Loucy (cell line): ENCODE measurements around the gene PRSS21.

Source experiments
- H2AFZ ChIP-seq: fragments of 200-600 bp; sonication (generic); 2 replicates; pipeline ENCODE4 v1.6.0; 2016; ENCODE audit warnings: antibody characterized with exemption, mild to moderate bottlenecking, low read length, moderate library complexity
- H3F3A ChIP-seq: fragments of 200-600 bp; 2 replicates; pipeline ENCODE4 v1.6.0; 2016; ENCODE audit warnings: antibody characterized with exemption, low read depth, mild to moderate bottlenecking
- H3K27me3 ChIP-seq: fragments of 200-600 bp; sonication (generic); 2 replicates; pipeline ENCODE4 v1.6.1; 2014; ENCODE audit warnings: low read length, mild to moderate bottlenecking; ENCODE audit not compliant: insufficient read depth, poor library complexity, severe bottlenecking
- H3K36me3 ChIP-seq: fragments of 200-600 bp; sonication (generic); 2 replicates; pipeline ENCODE4 v1.6.1; 2016; ENCODE audit warnings: low read length; ENCODE audit not compliant: insufficient read depth
- H3K4me1 ChIP-seq: fragments of 200-600 bp; sonication (generic); 2 replicates; pipeline ENCODE4 v1.5.1; 2014; ENCODE audit warnings: low read length, mild to moderate bottlenecking; ENCODE audit not compliant: insufficient read depth, poor library complexity, severe bottlenecking
- H3K4me2 ChIP-seq: fragments of 200-600 bp; sonication (generic); 2 replicates; pipeline ENCODE4 v1.6.0; 2014; ENCODE audit warnings: antibody characterized with exemption, low read length, low read depth, mild to moderate bottlenecking; ENCODE audit not compliant: poor library complexity, severe bottlenecking
- H3K4me3 ChIP-seq: fragments of 200-600 bp; sonication (generic); 2 replicates; pipeline ENCODE4 v1.5.1; 2014; ENCODE audit warnings: low read length, mild to moderate bottlenecking, mixed read lengths; ENCODE audit not compliant: poor library complexity, severe bottlenecking
- H3K79me2 ChIP-seq: fragments of 200-600 bp; sonication (generic); 2 replicates; pipeline ENCODE4 v1.6.1; 2014; ENCODE audit warnings: low read length; ENCODE audit not compliant: insufficient read depth
- H3K9ac ChIP-seq: fragments of 200-600 bp; sonication (generic); 2 replicates; pipeline ENCODE4 v1.6.0; 2014; ENCODE audit warnings: mild to moderate bottlenecking, low read depth, low read length, moderate library complexity; ENCODE audit not compliant: poor library complexity, severe bottlenecking
- H3K9me2 ChIP-seq: fragments of 200-600 bp; sonication (generic); replicated peaks from 2 replicates; pipeline ENCODE4 v1.6.1; 2016; ENCODE audit warnings: low read depth, low read length, mixed read lengths
- H3K9me3 ChIP-seq: fragments of 200-600 bp; sonication (generic); 2 replicates; pipeline ENCODE4 v1.6.1; 2014; ENCODE audit warnings: mild to moderate bottlenecking, antibody characterized with exemption, low read length, low read depth; ENCODE audit not compliant: insufficient read depth
- H4K20me1 ChIP-seq: fragments of 200-600 bp; sonication (generic); 2 replicates; pipeline ENCODE4 v1.6.0; 2014; ENCODE audit warnings: antibody characterized with exemption, low read length, mild to moderate bottlenecking; ENCODE audit not compliant: insufficient read depth, poor library complexity, severe bottlenecking
- EZH2phosphoT487 ChIP-seq: fragments of 200-600 bp; IDR thresholded peaks from 2 replicates; pipeline ENCODE4 v1.6.1; 2018; ENCODE audit warnings: antibody characterized with exemption, mild to moderate bottlenecking, moderate library complexity, borderline replicate concordance
- TF ChIP-seq, protein P1 (sequence below): fragments of 200-600 bp; sonication (generic); conservative IDR thresholded peaks from 2 replicates; pipeline ENCODE4 v1.5.1; 2014; ENCODE audit warnings: mild to moderate bottlenecking, antibody characterized with exemption, low read length

PRSS21 gene

DNA sequence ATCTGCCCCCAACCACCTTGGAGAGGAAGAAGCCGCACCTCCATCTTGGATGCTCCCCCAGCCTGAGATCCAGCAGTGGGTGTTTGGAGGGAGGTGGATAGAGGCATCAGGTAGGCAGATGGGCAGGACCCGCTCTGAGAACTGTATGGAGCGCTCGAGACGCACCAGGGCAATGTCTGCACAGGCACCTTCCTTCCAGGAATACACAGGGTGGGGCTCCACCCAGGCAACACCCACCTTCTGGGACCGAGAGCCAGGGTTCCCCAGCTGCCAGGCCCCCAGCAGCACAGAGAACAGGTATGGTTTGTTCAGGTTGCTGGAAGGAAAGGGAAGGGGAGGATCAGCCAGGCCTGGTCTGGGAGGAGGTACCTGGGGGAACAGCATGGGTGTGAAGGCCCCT lies 38.5 kb downstream of the PRSS21 start:
- Histone ChIP-seq H2AFZ (no peak overlapping the region), H3K4me3 (no peak overlapping the region), H3K27me3 (no peaks in the 10 kb centered on the region), H4K20me1 (no peaks in the 10 kb centered on the region), H3K9ac (no peak overlapping the region), H3F3A (no peaks in the 10 kb centered on the region), H3K9me2 (no peaks in the 10 kb centered on the region), H3K4me2 (no peak overlapping the region), H3K9me3 (no peaks in the 10 kb centered on the region), H3K79me2 (no peaks in the 10 kb centered on the region), H3K36me3 (no peaks in the 10 kb centered on the region), H3K4me1 (no peaks in the 10 kb centered on the region)
- TF ChIP-seq EZH2phosphoT487 = no peak
- TF ChIP-seq, protein P1, sequence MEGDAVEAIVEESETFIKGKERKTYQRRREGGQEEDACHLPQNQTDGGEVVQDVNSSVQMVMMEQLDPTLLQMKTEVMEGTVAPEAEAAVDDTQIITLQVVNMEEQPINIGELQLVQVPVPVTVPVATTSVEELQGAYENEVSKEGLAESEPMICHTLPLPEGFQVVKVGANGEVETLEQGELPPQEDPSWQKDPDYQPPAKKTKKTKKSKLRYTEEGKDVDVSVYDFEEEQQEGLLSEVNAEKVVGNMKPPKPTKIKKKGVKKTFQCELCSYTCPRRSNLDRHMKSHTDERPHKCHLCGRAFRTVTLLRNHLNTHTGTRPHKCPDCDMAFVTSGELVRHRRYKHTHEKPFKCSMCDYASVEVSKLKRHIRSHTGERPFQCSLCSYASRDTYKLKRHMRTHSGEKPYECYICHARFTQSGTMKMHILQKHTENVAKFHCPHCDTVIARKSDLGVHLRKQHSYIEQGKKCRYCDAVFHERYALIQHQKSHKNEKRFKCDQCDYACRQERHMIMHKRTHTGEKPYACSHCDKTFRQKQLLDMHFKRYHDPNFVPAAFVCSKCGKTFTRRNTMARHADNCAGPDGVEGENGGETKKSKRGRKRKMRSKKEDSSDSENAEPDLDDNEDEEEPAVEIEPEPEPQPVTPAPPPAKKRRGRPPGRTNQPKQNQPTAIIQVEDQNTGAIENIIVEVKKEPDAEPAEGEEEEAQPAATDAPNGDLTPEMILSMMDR = no peak

DNA sequence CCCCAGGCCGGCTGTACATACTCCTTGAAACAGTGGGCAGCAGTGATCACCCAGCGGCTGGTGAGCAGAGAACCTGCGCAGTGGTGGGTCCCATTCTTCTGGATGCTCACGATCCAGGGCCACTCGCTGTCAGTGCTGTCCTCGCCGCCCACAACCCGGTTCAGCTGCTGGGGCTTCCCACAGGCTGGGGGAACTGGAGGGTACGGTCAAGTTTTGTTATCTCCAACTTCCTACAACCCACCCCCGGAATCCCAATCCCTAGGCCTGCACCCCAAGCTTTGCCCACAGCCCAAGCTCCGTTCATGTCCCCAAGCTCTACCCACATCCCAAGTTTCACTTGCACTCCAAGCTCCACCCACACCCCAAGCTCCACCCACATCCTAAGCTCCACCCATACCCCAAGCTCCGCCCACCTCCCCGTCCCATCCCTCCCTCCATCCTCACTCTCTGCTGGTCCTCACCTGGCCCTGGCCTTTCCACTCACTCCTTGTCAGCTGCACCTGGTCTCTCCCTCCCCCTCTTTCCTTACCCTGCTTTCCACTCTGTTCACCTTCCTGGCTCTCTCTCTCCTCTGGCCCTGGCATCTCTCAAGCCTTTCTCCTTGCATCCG lies 39.1 kb downstream of the PRSS21 start:
- H3K4me2 ChIP-seq = no peak overlapping the region

DNA sequence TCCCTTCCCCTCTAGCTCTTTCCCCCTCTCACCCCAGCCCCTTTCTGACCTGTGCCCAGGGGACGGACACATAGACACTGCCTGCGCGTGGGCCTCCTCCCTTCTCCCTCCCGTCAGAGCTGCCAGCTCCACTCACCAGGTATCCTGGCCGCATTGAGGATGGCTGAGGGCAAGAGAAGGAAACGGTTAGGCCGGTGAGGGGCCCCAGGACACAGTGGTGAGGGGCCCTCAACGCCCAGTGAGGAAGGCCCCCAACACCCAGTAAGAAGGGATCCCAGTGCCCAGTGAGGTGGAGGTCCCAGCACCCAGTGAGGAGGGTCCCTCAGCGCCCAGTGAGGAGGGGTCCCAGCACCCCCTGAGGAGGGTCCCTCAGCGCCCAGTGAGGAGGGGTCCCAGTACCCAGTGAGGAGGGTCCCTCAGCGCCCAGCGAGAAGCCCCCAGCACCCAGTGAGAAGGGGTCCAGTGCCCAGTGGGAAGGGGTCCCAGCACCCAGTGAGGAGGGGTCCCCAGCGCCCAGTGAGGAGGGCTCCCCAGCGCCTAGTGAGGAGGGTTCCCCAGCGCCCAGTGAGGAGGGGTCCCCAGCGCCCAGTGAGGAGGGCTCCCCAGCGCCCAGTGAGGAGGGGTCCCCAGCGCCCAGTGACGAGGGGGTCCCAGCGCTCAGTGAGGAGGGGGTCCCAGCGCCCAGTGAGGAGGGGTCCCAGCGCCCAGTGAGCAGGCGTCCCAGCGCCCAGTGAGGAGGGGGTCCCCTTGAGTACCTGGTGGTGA lies 39.8 kb downstream of the PRSS21 start:
- H3K9me2 ChIP-seq = no peaks in the 10 kb centered on the region
- H3K4me2 ChIP-seq = no peak overlapping the region
- no peaks in the 10 kb centered on the region for H3K79me2 ChIP-seq
- H3K9me3 ChIP-seq = no peaks in the 10 kb centered on the region
- H3K9ac ChIP-seq = no peak overlapping the region
- no peaks in the 10 kb centered on the region for H3K27me3 ChIP-seq
- H3K36me3 ChIP-seq = no peaks in the 10 kb centered on the region
- TF ChIP-seq, protein P1 = no peak
- no peak for TF ChIP-seq EZH2phosphoT487
- H3F3A ChIP-seq = no peaks in the 10 kb centered on the region
- no peak overlapping the region for H2AFZ ChIP-seq
- H3K4me3 ChIP-seq = no peak overlapping the region
- H3K4me1 ChIP-seq = no peaks in the 10 kb centered on the region
- H4K20me1 ChIP-seq = no peaks in the 10 kb centered on the region

More for the DNA sequence above, 39.1 kb downstream of the PRSS21 start:
- Histone ChIP-seq H3K4me3 (no peak overlapping the region), H3K27me3 (no peaks in the 10 kb centered on the region), H3K9ac (no peak overlapping the region), H3K36me3 (no peaks in the 10 kb centered on the region), H3F3A (no peaks in the 10 kb centered on the region), H3K4me1 (no peaks in the 10 kb centered on the region), H3K9me2 (no peaks in the 10 kb centered on the region), H2AFZ (no peak overlapping the region), H4K20me1 (no peaks in the 10 kb centered on the region), H3K9me3 (no peaks in the 10 kb centered on the region), H3K79me2 (no peaks in the 10 kb centered on the region)
- TF ChIP-seq, protein P1 = no peak
- TF ChIP-seq EZH2phosphoT487 = no peak
